Gastroesophageal sphincter (tissue), 4 donors: ENCODE data around the gene SYNM. TPM values are rescaled to one million over a fixed set of nuclear protein-coding genes. Genes with fewer than 3 reads are reported as not detected.

Experiments used
- ATAC-seq: fragments of 150-250 bp; one replicate; pipeline ENCODE4 v1.9.1; 2016; ENCODE audit warnings: mild to moderate bottlenecking, moderate library complexity
- H3K27ac ChIP-seq, 4 donors: fragments of 200-600 bp; sonication (generic) in 3 of 4; 1 replicate in 3 of 4; 2 replicates in 1 of 4; pipeline ENCODE4 v1.5.1; 2016 to 2019
- H3K27me3 ChIP-seq: fragments of 200-600 bp; sonication (generic); one replicate; pipeline ENCODE4 v1.5.1; 2019
- H3K36me3 ChIP-seq, 2 donors: fragments of 200-600 bp; sonication (generic); one replicate each; pipeline ENCODE4 v1.5.1; 2019; ENCODE audit warnings: control low read depth in 1 of 2
- H3K4me1 ChIP-seq, 3 donors: fragments of 200-600 bp; sonication (generic); 1 replicate in 2 of 3; 2 replicates in 1 of 3; pipeline ENCODE4 v1.5.1; 2016 to 2019; ENCODE audit warnings: control low read depth in 2 of 3
- H3K4me3 ChIP-seq, 2 donors: fragments of 200-600 bp; sonication (generic); one replicate each; pipeline ENCODE4 v1.5.1; 2019; ENCODE audit warnings: mild to moderate bottlenecking in 1 of 2, moderate library complexity in 1 of 2
- H3K9me3 ChIP-seq, 3 donors: fragments of 200-600 bp; sonication (generic); one replicate each; pipeline ENCODE4 v1.5.1; 2017 to 2019; ENCODE audit warnings: control low read depth in 2 of 3
- EP300 ChIP-seq: sonication (generic); formaldehyde crosslinking; IDR thresholded peaks from one replicate; pipeline ENCODE4 v1.6.1; 2017; ENCODE audit warnings: antibody characterized with exemption, mild to moderate bottlenecking
- POLR2A ChIP-seq, 2 donors: fragments of 450-650 bp; IDR thresholded peaks; one replicate each; pipeline ENCODE4 v1.6.1; 2017; ENCODE audit warnings: antibody characterized with exemption in 2 of 2, mild to moderate bottlenecking in 2 of 2, moderate library complexity in 1 of 2
- POLR2AphosphoS5 ChIP-seq: sonication (generic); formaldehyde crosslinking; IDR thresholded peaks from one replicate; pipeline ENCODE4 v1.6.1; 2017; ENCODE audit warnings: antibody characterized with exemption
- WGBS, 2 donors: methylation state at CpG; one replicate each; pipeline ENCODE4 v1.1.5; 2018; ENCODE audit warnings: low coverage in 1 of 2; 5-methylcytosine and 5-hydroxymethylcytosine counted together
- total RNA-seq, 4 donors: library from RNA; depleted of rRNA; stranded (reverse); fragments of >200 nt; gene quantifications; one replicate each; pipeline ENCODE4 v1.1.0, GENCODE V29; 2016
- TF ChIP-seq, protein P1 (sequence below), 4 experiments: fragments of 200-600 bp in 2 of 4; fragments of 450-650 bp in 2 of 4; sonication (generic) in 1 of 4; IDR thresholded peaks; one replicate each; pipeline ENCODE4 v1.5.1; 2017 to 2019; ENCODE audit warnings: antibody characterized with exemption in 4 of 4, mild to moderate bottlenecking in 2 of 4, moderate library complexity in 2 of 4

Gene SYNM
- total RNA-seq, 4 donors from 2014 or later, result 1,155 to 2,820 (median 1,765) TPM

DNA sequence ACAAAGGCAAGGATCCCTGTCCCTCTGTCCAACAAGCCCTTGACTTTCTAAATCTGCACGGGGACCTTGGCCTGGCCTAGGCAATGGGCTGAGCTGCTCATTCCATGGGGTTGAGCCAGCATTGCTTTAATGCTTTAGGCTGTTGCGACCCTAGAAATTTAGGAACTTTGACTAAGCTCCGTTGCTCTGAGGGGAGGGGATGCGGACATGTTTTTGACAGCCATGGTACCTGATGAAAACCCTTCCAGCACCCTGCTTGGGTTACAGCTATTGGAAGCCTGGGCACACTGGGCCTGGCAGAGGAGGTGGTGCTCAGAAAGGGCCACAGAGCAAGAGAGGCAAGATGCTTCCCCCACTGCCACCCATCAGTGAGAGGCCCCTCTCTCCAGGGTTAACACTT, 37.1 kb downstream of the SYNM start:
- H3K9me3 ChIP-seq, result no peaks in the 10 kb centered on the region
- peak overlapping the region; percentile 84 to 99 (median 98) for H3K27ac ChIP-seq
- peaks cover 0 to 22% of the 10 kb centered on the region in 2 donors for H3K36me3 ChIP-seq
- H3K4me3 ChIP-seq, result no peak overlapping the region
- ATAC-seq, result no peak
- TF ChIP-seq EP300 (no peak), POLR2AphosphoS5 (peak; percentile 1)
- 40 to 58% methylated on average over 1 to 2 of the region's 4 CpGs for WGBS, 2 donors
- H3K4me1 ChIP-seq, result peaks cover 9 to 89% (median 14%) of the 10 kb centered on the region in 3 donors
- no peaks in the 10 kb centered on the region for H3K27me3 ChIP-seq

DNA sequence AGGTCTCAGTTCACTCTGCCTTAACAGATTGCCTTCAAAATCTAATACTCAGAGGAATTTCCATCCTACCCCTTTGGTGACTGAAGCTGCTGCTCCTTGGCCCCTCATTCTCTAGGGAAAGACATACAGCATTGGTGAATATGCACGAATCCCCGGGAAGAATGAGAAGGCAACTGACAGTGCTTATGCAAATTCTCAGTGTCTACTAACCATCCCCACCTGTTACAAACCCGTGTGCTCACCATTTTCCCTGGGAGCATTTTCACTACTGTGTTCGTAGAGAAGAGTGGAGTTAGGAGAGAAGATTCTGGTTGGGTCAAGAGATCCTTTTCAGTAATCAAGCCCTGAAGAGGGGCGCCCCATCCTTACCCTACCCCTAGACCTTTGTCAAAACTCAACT, 37.7 kb downstream of the SYNM start:
- peaks cover 0 to 16% of the 10 kb centered on the region in 2 donors for H3K36me3 ChIP-seq
- WGBS, 2 donors, result 57% methylated on average over 5 of the region's 5 CpGs
- no peak for TF ChIP-seq EP300
- TF ChIP-seq, protein P1, sequence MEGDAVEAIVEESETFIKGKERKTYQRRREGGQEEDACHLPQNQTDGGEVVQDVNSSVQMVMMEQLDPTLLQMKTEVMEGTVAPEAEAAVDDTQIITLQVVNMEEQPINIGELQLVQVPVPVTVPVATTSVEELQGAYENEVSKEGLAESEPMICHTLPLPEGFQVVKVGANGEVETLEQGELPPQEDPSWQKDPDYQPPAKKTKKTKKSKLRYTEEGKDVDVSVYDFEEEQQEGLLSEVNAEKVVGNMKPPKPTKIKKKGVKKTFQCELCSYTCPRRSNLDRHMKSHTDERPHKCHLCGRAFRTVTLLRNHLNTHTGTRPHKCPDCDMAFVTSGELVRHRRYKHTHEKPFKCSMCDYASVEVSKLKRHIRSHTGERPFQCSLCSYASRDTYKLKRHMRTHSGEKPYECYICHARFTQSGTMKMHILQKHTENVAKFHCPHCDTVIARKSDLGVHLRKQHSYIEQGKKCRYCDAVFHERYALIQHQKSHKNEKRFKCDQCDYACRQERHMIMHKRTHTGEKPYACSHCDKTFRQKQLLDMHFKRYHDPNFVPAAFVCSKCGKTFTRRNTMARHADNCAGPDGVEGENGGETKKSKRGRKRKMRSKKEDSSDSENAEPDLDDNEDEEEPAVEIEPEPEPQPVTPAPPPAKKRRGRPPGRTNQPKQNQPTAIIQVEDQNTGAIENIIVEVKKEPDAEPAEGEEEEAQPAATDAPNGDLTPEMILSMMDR (IDR thresholded peaks at IDR 0.05), result no peak
- no peak for TF ChIP-seq POLR2A (IDR thresholded peaks at IDR 0.05)
- no peak for TF ChIP-seq POLR2AphosphoS5

DNA sequence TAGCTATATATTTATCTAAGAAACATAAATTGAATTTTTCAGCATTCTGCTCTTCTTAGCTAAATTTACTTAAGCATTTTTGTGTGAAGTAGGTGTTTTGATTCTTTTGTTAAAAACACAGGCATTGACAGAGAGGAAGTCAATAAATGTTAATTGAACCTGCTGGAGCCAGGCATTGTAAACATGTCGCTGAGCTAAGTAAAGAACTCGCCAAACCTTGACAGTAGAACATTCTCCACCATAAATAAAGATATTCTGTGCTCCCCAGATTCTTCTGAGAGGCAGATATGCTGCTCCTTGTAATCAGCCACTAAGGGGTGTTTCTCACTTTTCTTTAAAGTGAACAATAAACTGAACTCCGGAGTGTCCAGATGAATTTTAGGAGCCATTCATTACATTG, 38.4 kb downstream of the SYNM start:
- ATAC-seq, result peak; percentile 6
- no peaks in the 10 kb centered on the region for H3K27me3 ChIP-seq
- H3K27ac ChIP-seq, result peak overlapping the region; percentile 84 to 99 (median 98)
- peaks cover 9 to 88% (median 14%) of the 10 kb centered on the region in 3 donors for H3K4me1 ChIP-seq
- H3K9me3 ChIP-seq, result no peaks in the 10 kb centered on the region
- WGBS, 2 donors, result 11 to 19% methylated on average over 3 of the region's 3 CpGs
- TF ChIP-seq EP300 (no peak), POLR2A (IDR thresholded peaks at IDR 0.05) (no peak), POLR2AphosphoS5 (no peak)
- TF ChIP-seq, protein P1 (IDR thresholded peaks at IDR 0.05), result no peak
- peaks cover 0 to 10% of the 10 kb centered on the region in 2 donors for H3K36me3 ChIP-seq
- H3K4me3 ChIP-seq, result no peak overlapping the region

More for the DNA sequence above, 37.7 kb downstream of the SYNM start:
- Histone ChIP-seq H3K27ac (peak overlapping the region; percentile 84 to 99 (median 98)), H3K4me3 (no peak overlapping the region), H3K4me1 (peaks cover 9 to 89% (median 14%) of the 10 kb centered on the region in 3 donors), H3K27me3 (no peaks in the 10 kb centered on the region), H3K9me3 (no peaks in the 10 kb centered on the region)
- ATAC-seq, result no peak

DNA sequence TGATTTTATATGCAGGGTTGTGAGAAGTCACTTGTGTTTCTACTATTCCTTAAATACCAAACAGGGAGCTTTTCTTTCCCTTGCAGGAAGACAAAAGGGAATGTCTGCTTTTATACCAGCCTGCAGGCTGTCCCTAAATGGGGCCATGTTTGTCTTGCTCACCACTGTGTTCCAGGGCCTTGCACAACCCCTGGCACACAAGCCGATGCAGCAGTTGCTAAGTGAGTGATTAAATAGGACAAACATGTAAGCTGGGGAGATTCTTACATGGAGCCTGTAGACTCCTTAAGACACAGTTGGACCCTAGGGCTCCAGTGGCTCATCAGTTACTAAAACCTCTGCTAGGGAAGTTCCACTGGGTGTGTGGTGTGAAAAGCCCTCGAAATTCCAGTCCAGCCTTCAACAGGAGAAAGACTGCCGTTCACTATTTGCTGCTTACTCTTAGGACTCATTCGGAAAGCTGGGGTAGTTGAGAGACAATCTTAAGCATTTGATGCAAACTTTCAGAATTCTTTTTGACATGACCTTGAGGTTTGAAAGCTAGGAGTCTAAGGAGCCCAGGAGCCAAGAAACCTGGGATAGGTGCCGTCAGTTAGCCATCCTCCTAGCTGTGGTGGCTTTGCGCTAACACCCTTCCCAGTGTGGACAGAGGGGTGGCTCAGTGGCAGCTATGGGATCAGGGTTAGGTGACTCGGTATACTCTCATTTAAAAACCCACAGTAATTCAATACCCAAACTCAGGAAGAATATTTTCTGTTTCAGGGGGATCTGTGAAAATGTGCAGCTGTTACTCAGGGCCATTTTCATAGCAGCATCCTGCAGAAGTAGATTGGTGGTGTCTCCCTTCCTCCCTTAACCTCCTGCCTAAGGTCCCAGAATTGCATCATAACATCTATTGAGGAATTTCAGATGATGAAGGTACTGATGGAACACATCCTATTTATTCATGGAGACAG, 39.1 kb downstream of the SYNM start:
- peak; percentile 93 for ATAC-seq
- H3K4me1 ChIP-seq, result peaks cover 9 to 89% (median 14%) of the 10 kb centered on the region in 3 donors
- H3K27ac ChIP-seq, result peak overlapping the region; percentile 84 to 99 (median 98)
- TF ChIP-seq EP300 (no peak), POLR2AphosphoS5 (peak; percentile 95)
- no peaks in the 10 kb centered on the region for H3K27me3 ChIP-seq
- WGBS, 2 donors, result 50 to 80% methylated on average over 4 to 5 of the region's 7 CpGs
- H3K36me3 ChIP-seq, result peaks cover 0 to 5% of the 10 kb centered on the region in 2 donors
- H3K9me3 ChIP-seq, result no peaks in the 10 kb centered on the region
- no peak overlapping the region for H3K4me3 ChIP-seq

DNA sequence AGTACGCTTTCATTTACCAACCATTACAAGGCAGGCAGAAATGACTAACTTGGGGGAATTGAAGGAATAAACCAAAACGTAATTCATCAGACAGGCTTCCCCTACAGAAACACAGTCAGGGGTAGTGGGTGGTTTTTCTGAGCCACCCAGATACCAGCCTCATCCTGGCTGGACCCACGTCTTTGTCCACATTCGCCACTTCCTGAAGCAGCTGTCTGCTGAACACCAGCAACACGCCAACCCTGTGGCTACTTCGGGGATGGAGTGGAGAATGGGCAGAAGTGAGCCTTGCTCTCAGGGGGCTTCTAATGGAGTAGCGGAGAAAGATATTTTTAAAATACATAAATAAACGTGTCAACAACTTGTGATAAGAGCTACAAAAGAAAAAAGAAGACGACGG, 40.1 kb downstream of the SYNM start:
- Histone ChIP-seq H3K27me3 (no peaks in the 10 kb centered on the region), H3K36me3 (peaks cover 0 to 5% of the 10 kb centered on the region in 2 donors), H3K9me3 (no peaks in the 10 kb centered on the region), H3K4me3 (no peak overlapping the region), H3K4me1 (peaks cover 14 to 89% (median 14%) of the 10 kb centered on the region in 3 donors), H3K27ac (peak overlapping the region; percentile 84 to 99 (median 98))
- WGBS, 2 donors, result 78 to 83% methylated on average over 4 to 6 of the region's 10 CpGs
- no peak for ATAC-seq
- TF ChIP-seq, protein P1 (IDR thresholded peaks at IDR 0.05), result no peak
- TF ChIP-seq POLR2A (IDR thresholded peaks at IDR 0.05) (no peak), POLR2AphosphoS5 (peak; percentile 25), EP300 (no peak)
